ENCODE results near the gene DHH.

The DHH gene

GRCh38 chr12:49109641-49110463 is 15.3 kb upstream of the DHH start:
- no peak for DNase-seq (ENCODE audit: extremely low read depth in 1 of 2, low read depth in 1 of 2)

DNA sequence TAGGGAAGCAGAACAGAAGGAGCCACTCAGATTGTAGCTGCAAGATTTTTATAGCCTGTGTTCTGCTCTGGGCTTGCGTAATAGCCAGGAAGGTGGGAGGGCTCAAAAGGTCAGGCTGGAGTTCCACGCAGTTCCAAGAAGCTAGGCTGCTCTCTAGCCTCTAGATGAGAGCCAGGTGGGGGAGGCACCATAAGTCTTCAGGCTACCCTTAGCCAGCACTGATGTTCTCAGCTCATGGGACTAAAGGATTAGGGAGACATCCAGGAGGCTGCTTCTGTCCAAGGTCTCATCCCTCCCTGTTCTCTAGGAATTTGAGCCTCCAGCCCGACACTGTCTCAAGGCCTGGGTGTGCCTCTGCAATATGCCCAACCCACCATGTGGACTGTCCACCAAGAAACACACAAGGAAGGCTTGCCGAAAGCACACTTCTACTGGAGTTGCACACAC is 14.4 kb upstream of the DHH start:
- no peak for DNase-seq (ENCODE audit: extremely low read depth in 1 of 2, low read depth in 1 of 2)

- no peak for DNase-seq (ENCODE audit: extremely low read depth in 1 of 2, low read depth in 1 of 2)
Measured at GRCh38 chr12:49105504-49106084, 11.0 kb upstream of the DHH start.

- DNase-seq (ENCODE audit: extremely low read depth in 1 of 2, low read depth in 1 of 2): no peak
Measured at GRCh38 chr12:49104822-49105221, 10.2 kb upstream of the DHH start.

DNA sequence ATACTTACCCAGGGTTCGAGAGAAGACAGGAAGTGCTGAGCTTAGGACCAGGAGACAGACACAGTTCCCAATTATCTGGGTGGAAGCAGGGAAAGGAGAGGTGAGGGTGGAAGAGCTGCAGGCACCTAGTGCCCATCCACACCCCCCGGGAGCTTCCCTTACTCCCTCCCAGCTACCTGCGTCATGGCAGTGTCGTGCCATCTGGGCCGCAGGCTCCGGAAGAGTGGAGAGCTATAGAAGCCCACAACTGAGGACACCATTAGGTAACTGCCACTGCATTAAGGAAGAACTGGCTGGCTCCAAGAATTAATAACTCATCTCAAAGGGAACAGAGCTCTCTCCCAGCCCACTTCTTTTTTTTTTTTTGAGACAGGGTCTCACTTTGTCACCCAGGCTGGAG is 5.8 kb upstream of the DHH start:
- no peak for DNase-seq (ENCODE audit: extremely low read depth in 1 of 2, low read depth in 1 of 2)

DNA sequence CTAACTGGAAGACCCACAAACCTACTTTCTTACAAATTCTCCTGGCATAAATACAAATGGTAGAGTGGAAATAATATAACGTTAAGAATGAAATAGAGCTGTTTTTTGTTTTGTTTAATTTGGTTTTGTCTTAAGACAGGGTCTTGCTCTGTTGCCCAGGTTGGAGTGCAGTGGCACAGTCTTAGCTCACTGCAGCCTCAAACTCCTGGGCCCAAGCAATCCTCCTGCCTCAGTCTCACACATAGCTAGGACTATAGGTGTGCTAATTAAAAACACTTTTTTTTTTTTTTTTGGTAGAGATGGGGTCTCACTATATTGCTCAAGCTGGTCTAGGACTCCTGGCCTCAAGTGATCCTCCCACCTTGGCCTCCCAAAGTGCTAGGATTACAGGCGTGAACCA is 4.1 kb upstream of the DHH start:
- no peak for DNase-seq (ENCODE audit: extremely low read depth in 1 of 2, low read depth in 1 of 2)

GRCh38 chr12:49098035-49098451 is 3.4 kb upstream of the DHH start:
- peak in 1 of 2 donors; percentile 30 for DNase-seq (ENCODE audit: extremely low read depth in 1 of 2, low read depth in 1 of 2)

DNA sequence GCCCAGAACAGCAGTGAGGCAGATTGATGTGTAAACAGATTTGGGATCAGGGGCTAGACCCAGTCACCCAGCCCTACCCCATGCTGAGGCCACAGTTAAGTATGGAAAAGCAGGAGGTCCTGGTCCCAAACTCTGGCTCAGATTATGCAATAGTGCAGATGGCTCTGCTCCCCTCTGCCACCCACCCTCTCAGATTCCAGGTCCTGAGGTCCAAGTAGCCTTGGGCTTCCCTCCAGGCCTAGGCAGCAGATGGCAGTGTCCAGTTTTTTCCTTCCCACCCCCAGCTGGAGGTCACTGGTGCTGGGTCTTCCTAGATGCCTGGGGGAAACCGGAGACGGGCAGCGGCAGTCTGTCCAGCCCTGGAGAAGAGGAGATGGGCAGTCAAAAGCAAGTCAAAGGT is 2.8 kb upstream of the DHH start:
- no peak for DNase-seq (ENCODE audit: extremely low read depth in 1 of 2, low read depth in 1 of 2)

- no peak for DNase-seq (ENCODE audit: extremely low read depth in 1 of 2, low read depth in 1 of 2)
Measured at GRCh38 chr12:49094975-49095365, 369 bp upstream of the DHH start.

- no peak for DNase-seq (ENCODE audit: extremely low read depth in 1 of 2, low read depth in 1 of 2)
Measured at GRCh38 chr12:49093792-49094159, 825 bp downstream of the DHH start.

GRCh38 chr12:49092816-49093406 is 1.7 kb downstream of the DHH start:
- no peak for DNase-seq (ENCODE audit: extremely low read depth in 1 of 2, low read depth in 1 of 2)

GRCh38 chr12:49092086-49092815 is 2.4 kb downstream of the DHH start:
- DNase-seq (ENCODE audit: extremely low read depth in 1 of 2, low read depth in 1 of 2): peak; percentile 20 to 47

DNA sequence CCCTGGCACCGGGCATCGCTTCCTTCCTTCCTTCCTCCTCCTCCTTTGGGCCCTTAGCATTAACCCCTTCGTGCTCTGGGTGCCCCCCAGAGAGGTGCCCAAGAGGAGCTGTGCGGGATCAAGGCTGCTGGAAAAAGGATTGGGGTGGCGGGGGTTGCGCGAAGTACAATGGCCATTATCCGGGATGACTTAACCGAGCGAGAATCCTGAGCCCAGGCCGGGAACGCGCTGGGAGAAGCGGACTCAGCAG is 2.8 kb downstream of the DHH start:
- no peak for DNase-seq (ENCODE audit: extremely low read depth in 1 of 2, low read depth in 1 of 2)

- DNase-seq (ENCODE audit: extremely low read depth in 1 of 2, low read depth in 1 of 2): no peak
Measured at GRCh38 chr12:49091056-49091835, 3.4 kb downstream of the DHH start.

DNA sequence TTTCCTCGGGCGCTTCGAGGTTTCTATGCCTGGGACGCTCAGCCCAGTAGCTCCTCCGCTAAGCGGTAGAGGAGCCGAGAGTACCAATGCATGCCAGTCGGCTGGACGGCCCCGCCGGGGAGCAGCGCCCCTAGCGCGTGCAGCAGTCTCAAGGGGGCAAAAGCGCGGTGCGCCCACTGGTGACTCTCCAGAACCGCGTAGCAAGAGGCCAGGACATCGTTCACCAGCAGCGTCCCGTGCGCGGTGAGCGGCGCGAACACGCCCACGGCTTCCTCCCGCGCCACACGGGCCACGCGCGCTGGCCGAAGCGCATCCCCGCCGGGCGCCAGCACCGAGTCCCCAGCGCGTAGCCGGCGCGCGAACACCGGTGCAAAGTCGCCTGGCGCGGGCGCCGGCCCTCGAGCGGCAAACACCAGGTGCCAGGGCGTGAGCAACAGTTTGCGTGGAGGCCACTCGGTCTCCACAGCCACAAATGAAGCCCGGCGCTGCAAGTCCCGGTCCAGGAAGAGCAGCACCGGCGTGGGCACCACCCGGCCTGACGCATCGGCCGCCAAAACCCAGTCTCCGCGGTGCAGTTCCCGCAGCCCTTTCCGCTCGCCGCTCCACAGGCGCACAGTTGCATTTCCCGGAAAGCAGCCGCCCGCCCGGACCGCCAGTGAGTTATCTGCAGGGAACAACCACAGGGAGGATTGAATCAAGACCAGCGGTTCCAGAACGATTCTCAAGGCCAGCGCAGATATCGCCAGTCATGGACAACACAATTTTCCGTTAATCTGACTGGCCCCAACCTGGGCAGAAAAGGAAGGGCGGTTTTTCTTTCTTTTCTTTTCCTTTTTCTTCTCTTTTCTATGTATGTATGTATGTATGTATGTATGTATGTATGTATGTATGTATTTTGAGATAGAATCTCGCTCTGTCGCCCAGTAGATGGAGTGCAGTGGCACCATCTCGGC is 4.5 kb downstream of the DHH start:
- no peak for DNase-seq (ENCODE audit: extremely low read depth in 1 of 2, low read depth in 1 of 2)

DNA sequence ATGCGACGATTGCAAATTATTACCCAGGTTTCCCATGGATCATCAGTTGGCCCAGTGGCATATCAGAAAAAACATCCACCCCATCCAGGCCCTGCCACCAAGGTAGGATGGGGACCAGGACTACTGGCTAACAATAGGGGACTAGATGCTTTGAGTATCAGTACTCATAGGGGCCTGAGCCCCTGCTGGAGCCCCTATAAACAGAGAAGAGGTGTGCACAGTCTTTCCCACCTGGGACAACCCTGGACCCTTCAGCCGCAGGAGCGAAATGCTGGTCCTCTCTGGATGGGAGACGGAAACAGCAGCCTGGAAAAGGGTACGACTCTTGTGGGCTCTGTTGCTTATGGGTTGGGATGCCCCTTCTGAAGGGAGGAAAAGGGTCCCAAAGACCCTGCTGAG is 5.7 kb downstream of the DHH start:
- DNase-seq (ENCODE audit: extremely low read depth in 1 of 2, low read depth in 1 of 2): no peak

DNA sequence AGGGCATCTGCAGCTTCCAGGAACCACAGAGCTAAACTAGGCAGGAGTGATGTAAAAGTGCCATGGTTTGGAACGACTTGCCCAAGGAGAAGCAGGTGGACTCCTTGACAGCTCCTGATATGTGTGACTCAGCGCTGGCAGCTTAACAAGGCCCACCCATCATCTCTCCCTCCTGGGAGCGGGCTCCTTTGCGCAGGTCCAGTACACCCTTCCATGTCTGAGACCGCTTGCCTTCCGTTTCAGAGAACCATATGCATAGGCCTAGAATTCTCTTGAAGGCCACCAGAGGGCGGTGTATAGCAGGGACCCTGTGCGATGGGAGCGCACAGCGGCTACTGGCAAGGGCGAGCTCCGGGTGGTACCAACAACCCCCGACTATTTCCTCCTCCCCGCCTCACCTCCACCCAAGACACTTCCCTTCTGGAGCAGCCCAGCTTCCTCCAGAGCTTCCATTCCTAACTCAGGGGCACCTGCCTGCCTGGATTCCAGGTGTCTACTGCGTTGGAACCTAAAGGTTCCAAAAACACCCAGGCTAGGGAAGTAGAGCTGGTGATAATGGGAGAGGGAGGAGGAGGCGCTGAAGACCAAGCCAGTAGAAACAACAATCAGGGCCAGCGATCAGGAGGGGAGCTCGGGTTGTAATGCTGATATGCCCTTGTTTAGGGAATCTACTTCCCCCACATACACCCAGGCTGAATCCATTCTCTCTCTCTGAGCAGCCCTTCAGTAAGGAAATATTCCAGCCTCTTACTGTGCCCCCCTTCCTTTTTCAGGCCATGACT is 6.3 kb downstream of the DHH start:
- DNase-seq (ENCODE audit: extremely low read depth in 1 of 2, low read depth in 1 of 2): peak; percentile 25 to 61

- DNase-seq (ENCODE audit: extremely low read depth in 1 of 2, low read depth in 1 of 2): no peak
Measured at GRCh38 chr12:49086116-49086515, 8.5 kb downstream of the DHH start.

DNA sequence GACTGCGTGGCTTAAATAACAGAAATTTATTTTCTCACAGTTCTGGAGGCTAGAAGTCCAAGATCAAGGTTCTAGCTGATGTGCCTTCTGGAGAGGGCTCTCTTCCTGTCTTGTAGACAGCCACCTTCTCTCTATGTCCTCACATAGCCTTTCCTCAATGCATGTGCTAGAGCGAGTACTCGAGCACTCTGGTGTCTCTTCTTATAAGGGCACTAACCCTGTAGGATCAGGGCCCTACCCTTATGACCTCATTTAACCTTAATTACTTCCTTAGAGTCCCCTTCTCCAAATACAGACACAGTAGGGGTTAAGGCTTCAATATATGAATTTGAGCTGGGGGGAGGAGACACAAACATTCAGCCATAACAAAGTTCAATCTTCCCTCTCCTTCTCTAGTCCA is 10.2 kb downstream of the DHH start:
- DNase-seq (ENCODE audit: extremely low read depth in 1 of 2, low read depth in 1 of 2): no peak

Data from stimulated activated CD8-positive, alpha-beta memory T cell treated with anti-CD3 and anti-CD28 coated beads, Interleukin-7, amount 100 ng/mL, for 48 hours (primary cell).